WTC11 (cell line): ENCODE results near the gene TSBP1. TPM values are rescaled to one million over a fixed set of nuclear protein-coding genes. Genes with fewer than 3 reads are reported as not detected.

Experiments
- ATAC-seq: fragments of 200-7000 bp; cut with Tn5 transposase; 2 replicates; pipeline ENCODE4 v1.10.0; 2021; ENCODE audit warnings: mild to moderate bottlenecking, moderate library complexity
- CTCF ChIA-PET: fragments of 300-600 bp; sonication (Branson Sonifier 250); formaldehyde crosslinking; loops from one replicate; lab custom pipeline; 2021; ENCODE audit warnings: antibody characterized with exemption; lab: Charles Lee
- POLR2A ChIA-PET: fragments of 350-600 bp; sonication (Branson Sonifier 250); formaldehyde crosslinking; loops from one replicate; lab custom pipeline; 2021; ENCODE audit warnings: antibody characterized with exemption; lab: Charles Lee
- DNase-seq: peaks from one replicate; pipeline ENCODE4 v3.0.0; 2021; ENCODE audit warnings: low spot score
- H3K27ac Mint-ChIP-seq: 2 replicates; pipeline ENCODE4 v1.8.0; 2021; ENCODE audit warnings: mixed read lengths
- H3K27me3 Mint-ChIP-seq: 2 replicates; pipeline ENCODE4 v1.8.0; 2021; ENCODE audit warnings: low read depth, mild to moderate bottlenecking, moderate library complexity, mixed read lengths
- H3K36me3 Mint-ChIP-seq: 2 replicates; pipeline ENCODE4 v1.8.0; 2021; ENCODE audit warnings: mixed read lengths
- H3K4me1 Mint-ChIP-seq: 2 replicates; pipeline ENCODE4 v1.8.0; 2022; ENCODE audit warnings: mixed read lengths
- H3K4me3 Mint-ChIP-seq: 2 replicates; pipeline ENCODE4 v1.8.0; 2021; ENCODE audit warnings: mild to moderate bottlenecking, moderate library complexity, mixed read lengths
- H3K9me3 Mint-ChIP-seq: 2 replicates; pipeline ENCODE4 v1.8.0; 2021; ENCODE audit warnings: mixed read lengths
- CREB1 ChIP-seq: sonication (generic); formaldehyde crosslinking; IDR thresholded peaks from 2 replicates; pipeline ENCODE4 v1.8.0; 2023; ENCODE audit warnings: mild to moderate bottlenecking, missing genetic modification reagents
- FOXK1 ChIP-seq: sonication (generic); formaldehyde crosslinking; IDR thresholded peaks from 2 replicates; pipeline ENCODE4 v1.8.0; 2022; ENCODE audit warnings: mild to moderate bottlenecking, moderate library complexity, missing genetic modification reagents
- FOXP1 ChIP-seq: sonication (generic); formaldehyde crosslinking; IDR thresholded peaks from 2 replicates; pipeline ENCODE4 v1.8.0; 2022; ENCODE audit warnings: missing genetic modification reagents, mild to moderate bottlenecking, moderate library complexity, borderline replicate concordance
- FOXP4 ChIP-seq: sonication (generic); formaldehyde crosslinking; IDR thresholded peaks from 2 replicates; pipeline ENCODE4 v1.8.0; 2022; ENCODE audit warnings: mild to moderate bottlenecking, missing genetic modification reagents
- MAX ChIP-seq: sonication (generic); formaldehyde crosslinking; IDR thresholded peaks from 2 replicates; pipeline ENCODE4 v1.8.0; 2022; ENCODE audit warnings: mild to moderate bottlenecking, missing genetic modification reagents
- NFE2L1 ChIP-seq: sonication (generic); formaldehyde crosslinking; IDR thresholded peaks from 2 replicates; pipeline ENCODE4 v1.8.1; 2023; ENCODE audit warnings: missing genetic modification reagents
- NR2C2 ChIP-seq: sonication (generic); formaldehyde crosslinking; IDR thresholded peaks from 2 replicates; pipeline ENCODE4 v1.8.0; 2022; ENCODE audit warnings: mild to moderate bottlenecking, missing genetic modification reagents
- NR3C1 ChIP-seq: sonication (generic); formaldehyde crosslinking; conservative IDR thresholded peaks from 2 replicates; pipeline ENCODE4 v1.8.1; 2023; ENCODE audit warnings: low read depth, mild to moderate bottlenecking, missing genetic modification reagents
- ZNF138 ChIP-seq: sonication (generic); formaldehyde crosslinking; conservative IDR thresholded peaks from 2 replicates; pipeline ENCODE4 v1.8.1; 2022; ENCODE audit warnings: mild to moderate bottlenecking, moderate library complexity, missing genetic modification reagents
- ZNF219 ChIP-seq: sonication (generic); formaldehyde crosslinking; IDR thresholded peaks from 2 replicates; pipeline ENCODE4 v1.8.0; 2023; ENCODE audit warnings: missing genetic modification reagents, mild to moderate bottlenecking, borderline replicate concordance
- ZNF416 ChIP-seq: fragments of 250-450 bp; sonication (Bioruptor Pico); IDR thresholded peaks from 2 replicates; pipeline ENCODE4 v1.9.0; 2021; ENCODE audit warnings: mild to moderate bottlenecking, inconsistent platforms
- ZNF671 ChIP-seq: fragments of 250-450 bp; sonication (Bioruptor Pico); IDR thresholded peaks from 2 replicates; pipeline ENCODE4 v1.8.0; 2021; ENCODE audit warnings: mild to moderate bottlenecking
- total RNA-seq: library from RNA; stranded (reverse); gene quantifications from 3 replicates; pipeline ENCODE4 v1.2.3, GENCODE V29; 2021
- TF ChIP-seq, protein P1 (sequence below): sonication (generic); formaldehyde crosslinking; IDR thresholded peaks from 2 replicates; pipeline ENCODE4 v1.8.1; 2023; ENCODE audit warnings: mild to moderate bottlenecking, moderate library complexity, missing genetic modification reagents
- TF ChIP-seq, protein P2 (sequence below): sonication (generic); formaldehyde crosslinking; IDR thresholded peaks from 2 replicates; pipeline ENCODE4 v1.8.0; 2022; ENCODE audit warnings: mild to moderate bottlenecking, missing genetic modification reagents
- TF ChIP-seq, protein P3 (sequence below): sonication (generic); formaldehyde crosslinking; IDR thresholded peaks from 2 replicates; pipeline ENCODE4 v1.8.1; 2023; ENCODE audit warnings: mild to moderate bottlenecking, missing genetic modification reagents, borderline replicate concordance
- TF ChIP-seq, protein P4 (sequence below): sonication (generic); formaldehyde crosslinking; IDR thresholded peaks from 2 replicates; pipeline ENCODE4 v1.8.1; 2022; ENCODE audit warnings: low read depth, mild to moderate bottlenecking, moderate library complexity, missing genetic modification reagents, borderline replicate concordance
- TF ChIP-seq, protein P5 (sequence below): sonication (generic); formaldehyde crosslinking; IDR thresholded peaks from 2 replicates; pipeline ENCODE4 v1.8.1; 2022; ENCODE audit warnings: mild to moderate bottlenecking, missing genetic modification reagents, moderate library complexity, borderline replicate concordance

Gene TSBP1
- total RNA-seq, 1 experiment from 2014 or later = not detected

DNA sequence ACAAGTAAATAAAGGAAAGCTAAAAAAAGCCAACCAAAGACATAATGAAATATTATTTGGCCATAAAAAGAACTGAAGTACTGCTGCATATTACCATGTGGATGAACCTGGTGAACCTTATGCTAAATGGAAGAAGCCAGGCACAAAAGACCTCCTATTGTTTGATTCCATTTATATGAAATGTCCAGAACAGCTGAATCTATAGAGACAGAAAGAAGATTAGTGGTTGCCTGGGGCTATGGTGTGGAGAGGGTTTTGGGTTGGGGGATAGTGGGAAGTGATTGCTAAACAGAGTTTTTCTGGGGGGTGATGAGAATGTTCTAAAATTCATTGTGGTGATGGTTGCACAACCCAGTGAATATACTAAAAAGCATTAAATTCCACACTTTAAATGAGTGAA is 53.2 kb downstream of the TSBP1 start:
- DNase-seq (no peak), ATAC-seq (no peak)
- H3K27me3 Mint-ChIP-seq = no peaks in the 10 kb centered on the region; the same call in 1 of the 2 replicates
- no peaks in the 10 kb centered on the region for H3K9me3 Mint-ChIP-seq
- peaks cover 7% of the 10 kb centered on the region; the same call in 1 of the 2 replicates for H3K4me1 Mint-ChIP-seq
- ChIA-PET POLR2A (no interaction called here), CTCF (no interaction called here)
- no peak overlapping the region for H3K27ac Mint-ChIP-seq
- no peaks in the 10 kb centered on the region for H3K36me3 Mint-ChIP-seq
- H3K4me3 Mint-ChIP-seq = no peak overlapping the region
- TF ChIP-seq CREB1 (CRISPR knock-in tag) (no peak), NR3C1 (no peak), NFE2L1 (CRISPR knock-in tag) (no peak), FOXK1 (CRISPR knock-in tag) (no peak), ZNF138 (no peak), ZNF219 (CRISPR knock-in tag) (no peak), NR2C2 (no peak), ZNF416 (no peak)
- TF ChIP-seq, protein P1, sequence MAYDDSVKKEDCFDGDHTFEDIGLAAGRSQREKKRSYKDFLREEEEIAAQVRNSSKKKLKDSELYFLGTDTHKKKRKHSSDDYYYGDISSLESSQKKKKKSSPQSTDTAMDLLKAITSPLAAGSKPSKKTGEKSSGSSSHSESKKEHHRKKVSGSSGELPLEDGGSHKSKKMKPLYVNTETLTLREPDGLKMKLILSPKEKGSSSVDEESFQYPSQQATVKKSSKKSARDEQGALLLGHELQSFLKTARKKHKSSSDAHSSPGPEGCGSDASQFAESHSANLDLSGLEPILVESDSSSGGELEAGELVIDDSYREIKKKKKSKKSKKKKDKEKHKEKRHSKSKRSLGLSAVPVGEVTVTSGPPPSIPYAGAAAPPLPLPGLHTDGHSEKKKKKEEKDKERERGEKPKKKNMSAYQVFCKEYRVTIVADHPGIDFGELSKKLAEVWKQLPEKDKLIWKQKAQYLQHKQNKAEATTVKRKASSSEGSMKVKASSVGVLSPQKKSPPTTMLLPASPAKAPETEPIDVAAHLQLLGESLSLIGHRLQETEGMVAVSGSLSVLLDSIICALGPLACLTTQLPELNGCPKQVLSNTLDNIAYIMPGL (CRISPR knock-in tag) = no peak
- TF ChIP-seq, protein P2, sequence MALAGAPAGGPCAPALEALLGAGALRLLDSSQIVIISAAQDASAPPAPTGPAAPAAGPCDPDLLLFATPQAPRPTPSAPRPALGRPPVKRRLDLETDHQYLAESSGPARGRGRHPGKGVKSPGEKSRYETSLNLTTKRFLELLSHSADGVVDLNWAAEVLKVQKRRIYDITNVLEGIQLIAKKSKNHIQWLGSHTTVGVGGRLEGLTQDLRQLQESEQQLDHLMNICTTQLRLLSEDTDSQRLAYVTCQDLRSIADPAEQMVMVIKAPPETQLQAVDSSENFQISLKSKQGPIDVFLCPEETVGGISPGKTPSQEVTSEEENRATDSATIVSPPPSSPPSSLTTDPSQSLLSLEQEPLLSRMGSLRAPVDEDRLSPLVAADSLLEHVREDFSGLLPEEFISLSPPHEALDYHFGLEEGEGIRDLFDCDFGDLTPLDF (CRISPR knock-in tag) = no peak
- TF ChIP-seq, protein P3, sequence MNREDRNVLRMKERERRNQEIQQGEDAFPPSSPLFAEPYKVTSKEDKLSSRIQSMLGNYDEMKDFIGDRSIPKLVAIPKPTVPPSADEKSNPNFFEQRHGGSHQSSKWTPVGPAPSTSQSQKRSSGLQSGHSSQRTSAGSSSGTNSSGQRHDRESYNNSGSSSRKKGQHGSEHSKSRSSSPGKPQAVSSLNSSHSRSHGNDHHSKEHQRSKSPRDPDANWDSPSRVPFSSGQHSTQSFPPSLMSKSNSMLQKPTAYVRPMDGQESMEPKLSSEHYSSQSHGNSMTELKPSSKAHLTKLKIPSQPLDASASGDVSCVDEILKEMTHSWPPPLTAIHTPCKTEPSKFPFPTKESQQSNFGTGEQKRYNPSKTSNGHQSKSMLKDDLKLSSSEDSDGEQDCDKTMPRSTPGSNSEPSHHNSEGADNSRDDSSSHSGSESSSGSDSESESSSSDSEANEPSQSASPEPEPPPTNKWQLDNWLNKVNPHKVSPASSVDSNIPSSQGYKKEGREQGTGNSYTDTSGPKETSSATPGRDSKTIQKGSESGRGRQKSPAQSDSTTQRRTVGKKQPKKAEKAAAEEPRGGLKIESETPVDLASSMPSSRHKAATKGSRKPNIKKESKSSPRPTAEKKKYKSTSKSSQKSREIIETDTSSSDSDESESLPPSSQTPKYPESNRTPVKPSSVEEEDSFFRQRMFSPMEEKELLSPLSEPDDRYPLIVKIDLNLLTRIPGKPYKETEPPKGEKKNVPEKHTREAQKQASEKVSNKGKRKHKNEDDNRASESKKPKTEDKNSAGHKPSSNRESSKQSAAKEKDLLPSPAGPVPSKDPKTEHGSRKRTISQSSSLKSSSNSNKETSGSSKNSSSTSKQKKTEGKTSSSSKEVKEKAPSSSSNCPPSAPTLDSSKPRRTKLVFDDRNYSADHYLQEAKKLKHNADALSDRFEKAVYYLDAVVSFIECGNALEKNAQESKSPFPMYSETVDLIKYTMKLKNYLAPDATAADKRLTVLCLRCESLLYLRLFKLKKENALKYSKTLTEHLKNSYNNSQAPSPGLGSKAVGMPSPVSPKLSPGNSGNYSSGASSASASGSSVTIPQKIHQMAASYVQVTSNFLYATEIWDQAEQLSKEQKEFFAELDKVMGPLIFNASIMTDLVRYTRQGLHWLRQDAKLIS (CRISPR knock-in tag) = no peak
- TF ChIP-seq, protein P4, sequence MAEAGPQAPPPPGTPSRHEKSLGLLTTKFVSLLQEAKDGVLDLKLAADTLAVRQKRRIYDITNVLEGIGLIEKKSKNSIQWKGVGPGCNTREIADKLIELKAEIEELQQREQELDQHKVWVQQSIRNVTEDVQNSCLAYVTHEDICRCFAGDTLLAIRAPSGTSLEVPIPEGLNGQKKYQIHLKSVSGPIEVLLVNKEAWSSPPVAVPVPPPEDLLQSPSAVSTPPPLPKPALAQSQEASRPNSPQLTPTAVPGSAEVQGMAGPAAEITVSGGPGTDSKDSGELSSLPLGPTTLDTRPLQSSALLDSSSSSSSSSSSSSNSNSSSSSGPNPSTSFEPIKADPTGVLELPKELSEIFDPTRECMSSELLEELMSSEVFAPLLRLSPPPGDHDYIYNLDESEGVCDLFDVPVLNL (CRISPR knock-in tag) = no peak

DNA sequence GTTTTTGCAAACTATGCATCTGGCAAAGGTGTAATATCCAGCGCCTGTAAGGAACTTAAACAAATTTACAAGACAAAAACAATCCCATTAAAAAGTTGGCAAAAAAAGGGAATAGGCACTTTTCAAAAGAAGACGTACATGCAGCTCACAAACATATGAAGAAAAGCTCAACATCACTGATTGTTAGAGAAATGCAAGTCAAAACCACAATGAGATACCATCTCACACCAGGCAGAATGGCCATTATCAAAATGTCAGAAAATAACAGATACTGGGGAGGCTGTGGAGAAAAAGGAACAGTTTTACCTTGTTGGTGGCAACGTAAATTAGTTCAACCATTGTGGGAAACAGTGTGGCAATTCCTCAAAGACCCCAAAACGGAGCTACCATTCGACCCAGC is 54.2 kb downstream of the TSBP1 start:
- Mint-ChIP-seq H3K4me3 (no peak overlapping the region), H3K4me1 (peaks cover 7% of the 10 kb centered on the region; the same call in 1 of the 2 replicates), H3K9me3 (no peaks in the 10 kb centered on the region), H3K27ac (no peak overlapping the region), H3K27me3 (no peaks in the 10 kb centered on the region), H3K36me3 (no peaks in the 10 kb centered on the region)
- DNase-seq (no peak), ATAC-seq (no peak)
- ChIA-PET POLR2A (no interaction called here), CTCF (interaction anchor here (1.5 kb wide), 1 partner anchor 15 kb away, joined by 3 read pairs; no protein-coding TSS in a partner anchor)
- TF ChIP-seq NFE2L1 (CRISPR knock-in tag) = no peak
- TF ChIP-seq FOXP1 (CRISPR knock-in tag) = no peak
- TF ChIP-seq FOXP4 = no peak
- no peak for TF ChIP-seq ZNF671 (CRISPR knock-in tag)
- TF ChIP-seq MAX (CRISPR knock-in tag) = no peak
- TF ChIP-seq, protein P5, sequence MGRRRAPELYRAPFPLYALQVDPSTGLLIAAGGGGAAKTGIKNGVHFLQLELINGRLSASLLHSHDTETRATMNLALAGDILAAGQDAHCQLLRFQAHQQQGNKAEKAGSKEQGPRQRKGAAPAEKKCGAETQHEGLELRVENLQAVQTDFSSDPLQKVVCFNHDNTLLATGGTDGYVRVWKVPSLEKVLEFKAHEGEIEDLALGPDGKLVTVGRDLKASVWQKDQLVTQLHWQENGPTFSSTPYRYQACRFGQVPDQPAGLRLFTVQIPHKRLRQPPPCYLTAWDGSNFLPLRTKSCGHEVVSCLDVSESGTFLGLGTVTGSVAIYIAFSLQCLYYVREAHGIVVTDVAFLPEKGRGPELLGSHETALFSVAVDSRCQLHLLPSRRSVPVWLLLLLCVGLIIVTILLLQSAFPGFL = no peak
